ENCODE measurements around the gene CACNA1A.
"Not testable (repeated sequence)": the region's sequence is repeated elsewhere in the genome, so short reads cannot be mapped to it uniquely, and the experiment has no call there.

DNA sequence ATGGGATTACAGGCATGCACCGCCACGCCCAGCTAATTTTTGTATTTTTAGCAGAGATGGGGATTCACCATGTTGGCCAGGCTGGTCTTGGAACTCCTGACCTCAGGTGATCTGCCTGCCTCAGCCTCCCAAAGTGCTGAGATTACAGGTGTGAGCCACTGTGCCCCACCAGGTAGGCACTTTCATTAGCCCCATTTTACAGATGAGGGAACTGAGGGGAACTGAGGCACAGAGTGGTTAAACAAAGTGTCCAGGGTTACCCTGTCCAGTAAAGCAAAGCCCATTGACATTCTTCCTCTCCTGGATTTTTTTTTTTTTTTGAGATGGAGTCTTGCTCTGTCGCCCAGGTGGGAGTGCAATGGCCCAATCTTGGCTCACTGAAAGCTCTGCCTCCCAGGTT is 340.1 kb downstream of the CACNA1A start:
- TF ChIP-seq POLR2AphosphoS5 (IDR thresholded peaks at IDR 0.05; ENCODE audit: insufficient read depth in 1 of 2, low read depth in 1 of 2); POLR2A (IDR thresholded peaks at IDR 0.05): not testable (repeated sequence)
- TF ChIP-seq, protein P1, sequence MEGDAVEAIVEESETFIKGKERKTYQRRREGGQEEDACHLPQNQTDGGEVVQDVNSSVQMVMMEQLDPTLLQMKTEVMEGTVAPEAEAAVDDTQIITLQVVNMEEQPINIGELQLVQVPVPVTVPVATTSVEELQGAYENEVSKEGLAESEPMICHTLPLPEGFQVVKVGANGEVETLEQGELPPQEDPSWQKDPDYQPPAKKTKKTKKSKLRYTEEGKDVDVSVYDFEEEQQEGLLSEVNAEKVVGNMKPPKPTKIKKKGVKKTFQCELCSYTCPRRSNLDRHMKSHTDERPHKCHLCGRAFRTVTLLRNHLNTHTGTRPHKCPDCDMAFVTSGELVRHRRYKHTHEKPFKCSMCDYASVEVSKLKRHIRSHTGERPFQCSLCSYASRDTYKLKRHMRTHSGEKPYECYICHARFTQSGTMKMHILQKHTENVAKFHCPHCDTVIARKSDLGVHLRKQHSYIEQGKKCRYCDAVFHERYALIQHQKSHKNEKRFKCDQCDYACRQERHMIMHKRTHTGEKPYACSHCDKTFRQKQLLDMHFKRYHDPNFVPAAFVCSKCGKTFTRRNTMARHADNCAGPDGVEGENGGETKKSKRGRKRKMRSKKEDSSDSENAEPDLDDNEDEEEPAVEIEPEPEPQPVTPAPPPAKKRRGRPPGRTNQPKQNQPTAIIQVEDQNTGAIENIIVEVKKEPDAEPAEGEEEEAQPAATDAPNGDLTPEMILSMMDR (IDR thresholded peaks at IDR 0.05), result not testable (repeated sequence)
